Neural progenitor cell (in vitro differentiated cells): ENCODE measurements around the gene SARDH.

Source experiments
- CTCF ChIP-seq: fragments of 200-600 bp; sonication (generic); IDR thresholded peaks from 2 replicates; pipeline ENCODE4 v1.5.1; 2017; ENCODE audit warnings: antibody characterized with exemption, mild to moderate bottlenecking
- EZH2 ChIP-seq: fragments of 200-600 bp; sonication (generic); IDR thresholded peaks from 2 replicates; pipeline ENCODE4 v1.6.1; 2017; ENCODE audit warnings: antibody characterized with exemption, mild to moderate bottlenecking, moderate library complexity
- EZH2phosphoT487 ChIP-seq: fragments of 200-600 bp; sonication (generic); IDR thresholded peaks from 2 replicates; pipeline ENCODE4 v1.6.1; 2017; ENCODE audit warnings: antibody characterized with exemption

DNA sequence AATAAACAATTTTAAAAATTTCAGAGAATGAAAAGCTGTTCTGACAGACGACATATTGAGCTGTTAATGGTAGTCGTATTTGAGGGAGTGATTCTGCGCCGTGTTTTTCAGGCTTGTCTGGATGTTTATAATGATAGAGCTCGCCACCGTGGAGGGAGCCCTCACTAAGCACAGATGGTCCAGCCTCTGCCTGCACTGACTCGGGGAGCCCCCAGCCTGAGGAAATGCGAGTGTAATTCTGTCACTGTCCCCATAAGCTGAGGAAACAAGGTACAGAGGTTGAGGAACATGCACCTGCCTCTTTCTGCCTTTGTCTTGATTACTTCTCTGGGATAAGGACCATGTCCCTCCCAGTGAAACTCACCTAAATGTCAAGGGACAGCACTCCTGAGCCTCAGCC, 109.4 kb downstream of the SARDH start:
- no peak for TF ChIP-seq CTCF
- TF ChIP-seq EZH2, result no peak
- TF ChIP-seq EZH2phosphoT487, result no peak
